Activated effector memory CD4-positive, alpha-beta T cell treated with Interleukin-2 at 50 U/mL for 16 hours (primary cell): ENCODE measurements around the gene SMCO4.
"Not testable (repeated sequence)": the region's sequence is repeated elsewhere in the genome, so short reads cannot be mapped to it uniquely, and the experiment has no call there.

Source experiments
- DNase-seq: peaks from one replicate; pipeline ENCODE4 v3.0.0-alpha.2; 2020

SMCO4 gene

GRCh38 chr11:93543292-93543977 lies at the start of gene SMCO4:
SMCO4 (minus strand) TSS chr11:93543391; CDS start chr11:93479189, 64,202 bp downstream.
- peak; percentile 54 for DNase-seq

- no peak for DNase-seq
Measured at GRCh38 chr11:93591247-93591898, 48.2 kb upstream of the SMCO4 start.

- DNase-seq = no peak
Measured at GRCh38 chr11:93589347-93589746, 46.2 kb upstream of the SMCO4 start.

GRCh38 chr11:93587858-93588581 lies 44.8 kb upstream of the SMCO4 start:
- no peak for DNase-seq

GRCh38 chr11:93587425-93587824 lies 44.2 kb upstream of the SMCO4 start:
- DNase-seq = not testable (repeated sequence)

- DNase-seq = no peak
Measured at GRCh38 chr11:93585758-93586157, 42.6 kb upstream of the SMCO4 start.

GRCh38 chr11:93583490-93583889 lies 40.3 kb upstream of the SMCO4 start:
- DNase-seq = no peak

- no peak for DNase-seq
Measured at GRCh38 chr11:93579187-93579751, 36.1 kb upstream of the SMCO4 start.

- no peak for DNase-seq
Measured at GRCh38 chr11:93577286-93577685, 34.1 kb upstream of the SMCO4 start.

- not testable (repeated sequence) for DNase-seq
Measured at GRCh38 chr11:93576870-93577269, 33.7 kb upstream of the SMCO4 start.

GRCh38 chr11:93574638-93575220 lies 31.5 kb upstream of the SMCO4 start:
- DNase-seq = no peak

- DNase-seq = no peak
Measured at GRCh38 chr11:93573184-93573583, 30.0 kb upstream of the SMCO4 start.

- DNase-seq = no peak
Measured at GRCh38 chr11:93572621-93573020, 29.4 kb upstream of the SMCO4 start.

GRCh38 chr11:93572171-93572570 lies 29.0 kb upstream of the SMCO4 start:
- no peak for DNase-seq

- DNase-seq = no peak
Measured at GRCh38 chr11:93571612-93572011, 28.4 kb upstream of the SMCO4 start.

GRCh38 chr11:93570759-93571413 lies 27.7 kb upstream of the SMCO4 start:
- DNase-seq = no peak

GRCh38 chr11:93569496-93569895 lies 26.3 kb upstream of the SMCO4 start:
- DNase-seq = no peak

GRCh38 chr11:93568726-93569125 lies 25.5 kb upstream of the SMCO4 start:
- DNase-seq = no peak

GRCh38 chr11:93567401-93567895 lies 24.3 kb upstream of the SMCO4 start:
- DNase-seq = no peak

- DNase-seq = no peak
Measured at GRCh38 chr11:93564895-93565294, 21.7 kb upstream of the SMCO4 start.

GRCh38 chr11:93563857-93564256 lies 20.7 kb upstream of the SMCO4 start:
- DNase-seq = no peak

- no peak for DNase-seq
Measured at GRCh38 chr11:93560199-93560932, 17.2 kb upstream of the SMCO4 start.
